Mesangial cell (primary cell): Measurements from ENCODE around the gene FBXO4. TPM values are rescaled to one million over a fixed set of nuclear protein-coding genes. Genes with fewer than 3 reads are reported as not detected.

Experiments used
- total RNA-seq: library from RNA; depleted of rRNA; stranded (reverse); fragments of >200 nt; gene quantifications from 2 replicates; pipeline ENCODE4 v1.2.3, GENCODE V29; 2015

Gene FBXO4, protein sequence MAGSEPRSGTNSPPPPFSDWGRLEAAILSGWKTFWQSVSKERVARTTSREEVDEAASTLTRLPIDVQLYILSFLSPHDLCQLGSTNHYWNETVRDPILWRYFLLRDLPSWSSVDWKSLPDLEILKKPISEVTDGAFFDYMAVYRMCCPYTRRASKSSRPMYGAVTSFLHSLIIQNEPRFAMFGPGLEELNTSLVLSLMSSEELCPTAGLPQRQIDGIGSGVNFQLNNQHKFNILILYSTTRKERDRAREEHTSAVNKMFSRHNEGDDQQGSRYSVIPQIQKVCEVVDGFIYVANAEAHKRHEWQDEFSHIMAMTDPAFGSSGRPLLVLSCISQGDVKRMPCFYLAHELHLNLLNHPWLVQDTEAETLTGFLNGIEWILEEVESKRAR
- total RNA-seq: 6.4 and 6.6 TPM in 2 replicates

DNA sequence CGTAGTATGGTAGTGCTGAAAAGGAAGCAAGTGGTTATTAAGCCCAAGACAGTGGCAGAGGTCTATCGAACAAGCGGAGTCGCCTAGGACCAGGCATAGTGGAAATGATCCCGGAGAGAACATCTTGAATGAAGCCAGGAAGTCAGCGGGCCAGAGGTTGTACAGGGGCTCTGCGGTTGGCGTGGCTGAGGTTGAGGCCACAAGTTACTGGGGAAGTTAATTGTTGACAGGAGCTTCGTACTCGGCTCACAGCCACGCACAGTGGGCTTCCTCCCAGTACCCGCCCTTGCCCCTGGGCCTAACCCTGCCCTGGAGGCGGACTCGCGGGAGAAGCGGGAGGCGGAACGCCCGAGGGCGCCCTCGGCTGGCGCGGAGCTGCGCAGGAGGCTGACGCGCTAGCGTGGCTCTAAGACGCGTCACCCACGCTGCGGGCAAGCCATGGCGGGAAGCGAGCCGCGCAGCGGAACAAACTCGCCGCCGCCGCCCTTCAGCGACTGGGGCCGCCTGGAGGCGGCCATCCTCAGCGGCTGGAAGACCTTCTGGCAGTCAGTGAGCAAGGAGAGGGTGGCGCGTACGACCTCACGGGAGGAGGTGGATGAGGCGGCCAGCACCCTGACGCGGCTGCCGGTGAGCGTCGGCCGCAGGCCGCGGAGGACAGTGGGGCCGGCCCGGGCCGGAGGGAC is at the start of gene FBXO4:
TSS of gene FBXO4 (plus strand) at position 410 of the 683 bp plus-strand sequence. CDS start at position 439, 29 bp downstream.

DNA sequence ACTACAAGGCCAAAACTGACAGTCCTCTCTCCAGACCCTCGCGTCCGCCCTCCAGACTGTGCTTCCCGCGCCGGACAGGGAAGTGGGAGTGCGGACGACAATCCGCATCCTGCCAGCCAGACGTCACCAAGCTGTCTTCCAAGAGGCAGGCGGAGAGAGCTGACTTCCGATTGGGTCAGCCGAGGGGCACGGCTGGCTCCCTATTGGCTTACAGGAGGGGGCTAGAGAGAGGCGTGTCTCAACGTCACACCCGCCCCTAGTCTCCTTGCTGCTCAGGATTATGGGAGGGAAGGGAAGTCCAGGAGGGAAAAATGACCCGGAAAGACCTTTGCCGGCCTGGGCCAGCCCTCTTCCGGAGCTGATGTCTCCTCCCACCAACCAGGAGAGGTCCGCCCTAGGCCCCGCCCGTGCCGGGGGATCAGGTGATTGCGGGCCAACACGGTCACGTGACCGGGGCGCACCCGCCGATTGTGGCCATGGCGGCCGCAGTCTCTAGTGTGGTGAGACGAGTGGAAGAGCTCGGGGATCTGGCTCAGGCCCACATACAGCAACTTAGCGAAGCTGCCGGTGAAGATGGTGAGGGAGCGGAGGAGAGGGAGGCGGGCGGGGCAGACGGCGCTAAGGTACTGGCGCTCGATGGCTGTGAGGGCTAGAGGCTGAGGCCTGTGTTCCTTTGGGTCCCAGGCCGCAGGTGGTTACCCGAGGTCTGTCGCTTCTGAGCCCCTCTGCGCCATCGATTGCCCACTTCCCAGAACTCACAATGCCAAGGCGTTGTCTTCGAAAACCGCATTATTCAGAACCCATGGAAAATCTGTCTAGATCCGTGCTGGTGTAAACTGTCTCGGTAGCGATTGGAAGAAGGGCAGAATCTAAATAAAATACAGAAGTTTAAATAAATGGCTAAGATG is 20.9 kb upstream of the FBXO4 start, which contains the start of gene RIMOC1:
TSS of gene RIMOC1 (plus strand) at position 453 of the 908 bp plus-strand sequence. CDS start at position 477, 24 bp downstream.

Other genes starting within 250 kb of the FBXO4 start
- 15.1 and 24.9 TPM in 2 replicates for gene OXCT1, start 54.9 kb upstream of the FBXO4 start, total RNA-seq
- gene RIMOC1, start 20.9 kb upstream of the FBXO4 start, total RNA-seq: 8.0 and 8.2 TPM in 2 replicates